ENCODE data around the gene MCTP2. TPM values are rescaled to one million over a fixed set of nuclear protein-coding genes. Genes with fewer than 3 reads are reported as not detected.

MCTP2 gene
- total RNA-seq, 1 donor from 2014 or later: 93.2 TPM

- Mint-ChIP-seq H3K4me1 (ENCODE audit: low read depth) (peaks cover 12% of the 10 kb centered on the region), H3K27ac (no peak overlapping the region), H3K27me3 (ENCODE audit: insufficient read depth) (no peaks in the 10 kb centered on the region), H3K36me3 (ENCODE audit: low read depth) (peaks cover 49% of the 10 kb centered on the region), H3K4me3 (no peak overlapping the region), H3K9me3 (no peaks in the 10 kb centered on the region)
- no peak for DNase-seq (ENCODE audit: low spot score)
- intact Hi-C loops (cut with micrococcal nuclease): no loop called here
Measured at GRCh38 chr15:94383041-94383440, 151.7 kb downstream of the MCTP2 start.

GRCh38 chr15:94383706-94384105, 152.3 kb downstream of the MCTP2 start:
- Mint-ChIP-seq H3K27ac (peak overlapping the region; percentile 8), H3K27me3 (ENCODE audit: insufficient read depth) (no peaks in the 10 kb centered on the region), H3K9me3 (no peaks in the 10 kb centered on the region), H3K36me3 (ENCODE audit: low read depth) (peaks cover 52% of the 10 kb centered on the region), H3K4me3 (no peak overlapping the region), H3K4me1 (ENCODE audit: low read depth) (peaks cover 18% of the 10 kb centered on the region)
- DNase-seq (ENCODE audit: low spot score): no peak
- intact Hi-C loops (cut with micrococcal nuclease): no loop called here

- peaks cover 49% of the 10 kb centered on the region for H3K36me3 Mint-ChIP-seq (ENCODE audit: low read depth)
- no peak for DNase-seq (ENCODE audit: low spot score)
- no peaks in the 10 kb centered on the region for H3K9me3 Mint-ChIP-seq
- no peaks in the 10 kb centered on the region for H3K27me3 Mint-ChIP-seq (ENCODE audit: insufficient read depth)
- no peak overlapping the region for H3K4me3 Mint-ChIP-seq
- intact Hi-C loops (cut with micrococcal nuclease): no loop called here
- H3K27ac Mint-ChIP-seq: no peak overlapping the region
- peaks cover 26% of the 10 kb centered on the region for H3K4me1 Mint-ChIP-seq (ENCODE audit: low read depth)
Measured at GRCh38 chr15:94385441-94385840, 154.1 kb downstream of the MCTP2 start.

DNA sequence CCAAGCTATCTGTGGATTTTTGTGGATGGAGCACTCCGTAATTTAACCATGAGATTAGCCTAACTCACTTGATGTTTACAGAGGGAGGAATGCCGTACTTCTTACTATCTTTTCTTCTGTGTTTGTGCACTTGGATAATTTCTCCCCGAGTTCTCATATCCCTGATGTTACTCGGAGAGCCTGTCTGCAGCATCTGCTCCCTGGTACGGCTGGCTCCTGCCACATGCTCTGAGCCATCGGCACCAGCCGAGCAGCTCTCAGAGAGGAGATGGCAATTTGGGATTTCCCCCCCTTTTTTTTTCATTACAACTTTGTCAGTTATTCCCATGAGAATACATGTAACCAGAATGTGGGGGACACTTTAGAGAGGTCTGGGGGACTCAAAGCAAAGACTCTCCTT, 155.0 kb downstream of the MCTP2 start:
- no peaks in the 10 kb centered on the region for H3K27me3 Mint-ChIP-seq (ENCODE audit: insufficient read depth)
- no peaks in the 10 kb centered on the region for H3K9me3 Mint-ChIP-seq
- H3K4me3 Mint-ChIP-seq: no peak overlapping the region
- peaks cover 48% of the 10 kb centered on the region for H3K36me3 Mint-ChIP-seq (ENCODE audit: low read depth)
- H3K4me1 Mint-ChIP-seq (ENCODE audit: low read depth): peaks cover 26% of the 10 kb centered on the region
- H3K27ac Mint-ChIP-seq: no peak overlapping the region
- no peak for DNase-seq (ENCODE audit: low spot score)
- intact Hi-C loops (cut with micrococcal nuclease): loop anchor here (2.0 kb wide), 1 partner anchor 16 kb away; no protein-coding TSS in a partner anchor

DNA sequence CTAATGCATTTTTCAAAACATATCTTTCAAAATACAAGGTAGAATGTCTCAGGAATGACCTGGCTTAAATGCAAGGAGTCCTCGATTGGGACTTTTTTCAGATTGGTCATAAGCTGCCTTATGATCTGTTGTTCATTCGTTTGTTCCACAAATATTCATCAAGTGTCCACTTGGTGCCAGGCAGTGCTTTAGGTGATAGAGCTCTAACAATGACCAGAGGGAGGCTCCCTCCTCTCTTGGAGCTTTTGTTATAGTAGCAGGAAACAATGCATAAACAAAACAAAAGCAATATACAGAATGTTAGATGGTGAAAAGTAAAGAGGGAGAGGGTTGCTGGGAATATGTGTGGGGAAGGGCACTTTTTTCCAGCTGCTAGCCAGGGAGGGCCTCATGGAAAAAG, 156.1 kb downstream of the MCTP2 start:
- Mint-ChIP-seq H3K9me3 (no peaks in the 10 kb centered on the region), H3K4me3 (no peak overlapping the region), H3K27me3 (ENCODE audit: insufficient read depth) (no peaks in the 10 kb centered on the region), H3K36me3 (ENCODE audit: low read depth) (peaks cover 49% of the 10 kb centered on the region), H3K4me1 (ENCODE audit: low read depth) (peaks cover 26% of the 10 kb centered on the region), H3K27ac (peak overlapping the region; percentile 49)
- no peak for DNase-seq (ENCODE audit: low spot score)
- intact Hi-C loops (cut with micrococcal nuclease): loop anchor here (2.0 kb wide), 1 partner anchor 15 kb away; no protein-coding TSS in a partner anchor

- Mint-ChIP-seq H3K4me3 (peak overlapping the region; percentile 31), H3K27ac (peak overlapping the region; percentile 49), H3K9me3 (no peaks in the 10 kb centered on the region), H3K36me3 (ENCODE audit: low read depth) (peaks cover 46% of the 10 kb centered on the region), H3K4me1 (ENCODE audit: low read depth) (peaks cover 26% of the 10 kb centered on the region), H3K27me3 (ENCODE audit: insufficient read depth) (no peaks in the 10 kb centered on the region)
- peak; percentile 23 for DNase-seq (ENCODE audit: low spot score)
- intact Hi-C loops (cut with micrococcal nuclease): loop anchor here (2.0 kb wide), 1 partner anchor 15 kb away; no protein-coding TSS in a partner anchor
Measured at GRCh38 chr15:94387849-94388441, 156.6 kb downstream of the MCTP2 start.

DNA sequence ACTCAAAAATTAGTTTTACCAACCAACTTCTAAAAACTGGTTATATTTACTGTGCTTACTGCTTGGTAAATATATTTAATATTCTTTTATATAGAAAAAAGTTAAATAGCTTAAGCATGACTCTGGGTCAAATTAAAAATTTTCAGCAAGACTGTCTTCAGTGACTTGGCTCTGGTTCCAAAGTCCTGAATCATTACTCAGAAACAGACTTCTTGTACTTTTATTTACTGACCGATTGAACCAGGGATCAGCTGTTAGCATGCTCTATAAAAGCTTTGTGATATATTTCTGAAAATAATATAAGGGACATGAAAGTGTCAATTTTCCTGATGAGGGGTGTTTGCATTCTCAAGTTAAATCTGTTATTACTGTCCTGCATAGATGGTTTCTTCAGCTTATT, 164.3 kb downstream of the MCTP2 start:
- DNase-seq (ENCODE audit: low spot score): no peak
- no peaks in the 10 kb centered on the region for H3K27me3 Mint-ChIP-seq (ENCODE audit: insufficient read depth)
- H3K27ac Mint-ChIP-seq: no peak overlapping the region
- H3K4me3 Mint-ChIP-seq: no peak overlapping the region
- peaks cover 30% of the 10 kb centered on the region for H3K36me3 Mint-ChIP-seq (ENCODE audit: low read depth)
- intact Hi-C loops (cut with micrococcal nuclease): no loop called here
- no peaks in the 10 kb centered on the region for H3K4me1 Mint-ChIP-seq (ENCODE audit: low read depth)
- no peaks in the 10 kb centered on the region for H3K9me3 Mint-ChIP-seq

GRCh38 chr15:94397337-94397736, 166.0 kb downstream of the MCTP2 start:
- Mint-ChIP-seq H3K4me3 (no peak overlapping the region), H3K4me1 (ENCODE audit: low read depth) (no peaks in the 10 kb centered on the region), H3K27me3 (ENCODE audit: insufficient read depth) (no peaks in the 10 kb centered on the region), H3K36me3 (ENCODE audit: low read depth) (peaks cover 30% of the 10 kb centered on the region), H3K9me3 (no peaks in the 10 kb centered on the region), H3K27ac (no peak overlapping the region)
- DNase-seq (ENCODE audit: low spot score): no peak
- intact Hi-C loops (cut with micrococcal nuclease): no loop called here

DNA sequence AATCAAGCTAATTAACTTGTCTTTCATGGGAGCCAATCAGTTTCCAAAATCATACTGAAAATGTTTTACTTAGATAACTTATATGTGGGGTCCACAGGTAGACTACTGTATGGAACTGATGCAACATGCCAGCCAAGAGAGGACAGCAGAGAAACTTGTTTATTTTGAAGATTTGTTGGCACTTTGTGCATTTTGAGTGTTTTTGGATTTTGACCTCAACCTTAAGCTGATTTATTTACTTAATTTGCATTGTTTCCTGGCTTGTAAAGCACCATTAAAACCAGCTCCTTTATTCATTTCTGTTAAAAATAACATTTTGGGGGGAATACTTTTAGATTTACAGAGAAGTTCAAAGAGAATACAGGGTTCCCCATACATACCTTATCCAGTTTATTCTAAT, 166.6 kb downstream of the MCTP2 start:
- H3K9me3 Mint-ChIP-seq: no peaks in the 10 kb centered on the region
- intact Hi-C loops (cut with micrococcal nuclease): no loop called here
- peaks cover 35% of the 10 kb centered on the region for H3K36me3 Mint-ChIP-seq (ENCODE audit: low read depth)
- no peak for DNase-seq (ENCODE audit: low spot score)
- no peaks in the 10 kb centered on the region for H3K27me3 Mint-ChIP-seq (ENCODE audit: insufficient read depth)
- no peak overlapping the region for H3K27ac Mint-ChIP-seq
- no peak overlapping the region for H3K4me3 Mint-ChIP-seq
- H3K4me1 Mint-ChIP-seq (ENCODE audit: low read depth): no peaks in the 10 kb centered on the region

DNA sequence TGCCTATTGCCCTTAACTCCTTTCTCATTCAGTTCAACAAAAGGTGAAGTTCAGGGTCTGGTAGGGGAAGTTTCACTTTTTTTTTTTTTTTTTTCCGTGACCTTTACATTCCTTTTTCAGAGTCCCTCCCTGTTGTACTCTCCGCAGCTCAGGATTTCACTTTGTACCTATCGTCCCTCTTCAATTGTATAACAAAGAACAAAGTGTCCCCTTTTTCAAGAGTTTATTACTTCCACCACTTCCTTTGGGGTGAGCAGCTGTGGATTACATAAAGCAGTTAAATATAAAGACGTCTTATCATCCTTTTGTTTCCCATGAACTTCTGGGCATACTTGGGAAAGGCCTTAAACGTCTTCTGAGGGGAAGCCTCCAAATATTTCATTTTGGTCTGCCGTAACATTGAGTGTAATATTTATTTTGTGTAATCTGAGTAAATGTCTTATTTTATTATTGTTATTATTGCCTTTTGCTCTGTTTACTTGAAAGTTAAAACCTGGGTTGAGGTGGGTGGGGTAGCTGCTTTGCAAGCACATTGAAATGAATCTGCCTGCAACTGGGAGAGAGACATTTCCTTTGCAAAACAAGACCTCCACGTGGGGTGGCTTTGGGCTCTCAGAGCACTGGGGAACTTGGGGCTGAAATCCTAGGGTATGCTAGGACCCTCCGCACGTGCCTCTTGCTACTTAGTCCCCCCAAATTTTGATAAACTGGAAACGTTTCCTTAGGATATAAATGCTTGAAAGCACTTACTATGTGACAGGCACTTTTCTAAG, 169.4 kb downstream of the MCTP2 start:
- Mint-ChIP-seq H3K4me1 (ENCODE audit: low read depth) (no peaks in the 10 kb centered on the region), H3K36me3 (ENCODE audit: low read depth) (peaks cover 43% of the 10 kb centered on the region), H3K27ac (no peak overlapping the region), H3K27me3 (ENCODE audit: insufficient read depth) (no peaks in the 10 kb centered on the region), H3K4me3 (no peak overlapping the region), H3K9me3 (no peaks in the 10 kb centered on the region)
- no peak for DNase-seq (ENCODE audit: low spot score)
- intact Hi-C loops (cut with micrococcal nuclease): no loop called here

DNA sequence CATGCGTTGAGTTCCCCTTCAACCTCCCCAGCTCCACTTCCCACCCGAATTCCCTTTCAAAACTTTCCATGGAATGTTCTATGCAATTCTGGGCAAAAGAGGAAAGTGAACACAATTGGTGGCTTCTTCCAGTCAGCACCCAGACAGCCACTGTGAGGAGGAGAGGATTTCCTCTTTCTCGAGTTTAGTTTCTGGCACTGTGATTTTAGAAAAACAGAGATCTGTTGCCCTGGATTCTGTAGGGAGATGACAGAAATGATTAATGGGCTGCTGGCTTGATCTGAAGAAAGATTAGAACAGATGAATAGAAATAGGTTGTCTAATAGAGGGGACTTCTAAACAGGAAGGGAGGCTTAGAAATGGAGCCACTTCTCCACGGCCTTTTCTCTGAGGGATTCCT, 172.0 kb downstream of the MCTP2 start:
- H3K36me3 Mint-ChIP-seq (ENCODE audit: low read depth): peaks cover 47% of the 10 kb centered on the region
- no peaks in the 10 kb centered on the region for H3K9me3 Mint-ChIP-seq
- H3K27ac Mint-ChIP-seq: peak overlapping the region; percentile 47
- H3K27me3 Mint-ChIP-seq (ENCODE audit: insufficient read depth): no peaks in the 10 kb centered on the region
- no peak for DNase-seq (ENCODE audit: low spot score)
- H3K4me3 Mint-ChIP-seq: no peak overlapping the region
- intact Hi-C loops (cut with micrococcal nuclease): loop anchor here (2.0 kb wide), 1 partner anchor 17 kb away; no protein-coding TSS in a partner anchor
- H3K4me1 Mint-ChIP-seq (ENCODE audit: low read depth): no peaks in the 10 kb centered on the region

- Mint-ChIP-seq H3K4me1 (ENCODE audit: low read depth) (no peaks in the 10 kb centered on the region), H3K36me3 (ENCODE audit: low read depth) (peaks cover 41% of the 10 kb centered on the region), H3K27ac (no peak overlapping the region), H3K4me3 (no peak overlapping the region), H3K9me3 (no peaks in the 10 kb centered on the region), H3K27me3 (ENCODE audit: insufficient read depth) (no peaks in the 10 kb centered on the region)
- intact Hi-C loops (cut with micrococcal nuclease): no loop called here
- no peak for DNase-seq (ENCODE audit: low spot score)
Measured at GRCh38 chr15:94404733-94405283, 173.4 kb downstream of the MCTP2 start.

GRCh38 chr15:94411285-94411684, 179.9 kb downstream of the MCTP2 start:
- no peaks in the 10 kb centered on the region for H3K27me3 Mint-ChIP-seq (ENCODE audit: insufficient read depth)
- DNase-seq (ENCODE audit: low spot score): no peak
- H3K9me3 Mint-ChIP-seq: no peaks in the 10 kb centered on the region
- no peaks in the 10 kb centered on the region for H3K4me1 Mint-ChIP-seq (ENCODE audit: low read depth)
- H3K36me3 Mint-ChIP-seq (ENCODE audit: low read depth): peaks cover 19% of the 10 kb centered on the region
- no peak overlapping the region for H3K4me3 Mint-ChIP-seq
- no peak overlapping the region for H3K27ac Mint-ChIP-seq
- intact Hi-C loops (cut with micrococcal nuclease): no loop called here
